ENCODE results near the gene ETNK2. TPM values are rescaled to one million over a fixed set of nuclear protein-coding genes. Genes with fewer than 3 reads are reported as not detected.

Gene ETNK2
- total RNA-seq, 2 donors from 2014 or later = 5.6 to 17.5 TPM

GRCh38 chr1:204180133-204180532 lies 28.3 kb upstream of the ETNK2 start:
- DNase-seq (ENCODE audit: low spot score) = no peak
- H3K9me3 ChIP-seq = no peaks in the 10 kb centered on the region
- TF ChIP-seq, protein P1, sequence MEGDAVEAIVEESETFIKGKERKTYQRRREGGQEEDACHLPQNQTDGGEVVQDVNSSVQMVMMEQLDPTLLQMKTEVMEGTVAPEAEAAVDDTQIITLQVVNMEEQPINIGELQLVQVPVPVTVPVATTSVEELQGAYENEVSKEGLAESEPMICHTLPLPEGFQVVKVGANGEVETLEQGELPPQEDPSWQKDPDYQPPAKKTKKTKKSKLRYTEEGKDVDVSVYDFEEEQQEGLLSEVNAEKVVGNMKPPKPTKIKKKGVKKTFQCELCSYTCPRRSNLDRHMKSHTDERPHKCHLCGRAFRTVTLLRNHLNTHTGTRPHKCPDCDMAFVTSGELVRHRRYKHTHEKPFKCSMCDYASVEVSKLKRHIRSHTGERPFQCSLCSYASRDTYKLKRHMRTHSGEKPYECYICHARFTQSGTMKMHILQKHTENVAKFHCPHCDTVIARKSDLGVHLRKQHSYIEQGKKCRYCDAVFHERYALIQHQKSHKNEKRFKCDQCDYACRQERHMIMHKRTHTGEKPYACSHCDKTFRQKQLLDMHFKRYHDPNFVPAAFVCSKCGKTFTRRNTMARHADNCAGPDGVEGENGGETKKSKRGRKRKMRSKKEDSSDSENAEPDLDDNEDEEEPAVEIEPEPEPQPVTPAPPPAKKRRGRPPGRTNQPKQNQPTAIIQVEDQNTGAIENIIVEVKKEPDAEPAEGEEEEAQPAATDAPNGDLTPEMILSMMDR (IDR thresholded peaks at IDR 0.05) = no peak
- no peaks in the 10 kb centered on the region for H3K4me1 ChIP-seq
- H3K27ac ChIP-seq = no peak overlapping the region
- no peak overlapping the region for H3K4me3 ChIP-seq
- no peaks in the 10 kb centered on the region for H3K36me3 ChIP-seq
- H3K27me3 ChIP-seq = no peaks in the 10 kb centered on the region

DNA sequence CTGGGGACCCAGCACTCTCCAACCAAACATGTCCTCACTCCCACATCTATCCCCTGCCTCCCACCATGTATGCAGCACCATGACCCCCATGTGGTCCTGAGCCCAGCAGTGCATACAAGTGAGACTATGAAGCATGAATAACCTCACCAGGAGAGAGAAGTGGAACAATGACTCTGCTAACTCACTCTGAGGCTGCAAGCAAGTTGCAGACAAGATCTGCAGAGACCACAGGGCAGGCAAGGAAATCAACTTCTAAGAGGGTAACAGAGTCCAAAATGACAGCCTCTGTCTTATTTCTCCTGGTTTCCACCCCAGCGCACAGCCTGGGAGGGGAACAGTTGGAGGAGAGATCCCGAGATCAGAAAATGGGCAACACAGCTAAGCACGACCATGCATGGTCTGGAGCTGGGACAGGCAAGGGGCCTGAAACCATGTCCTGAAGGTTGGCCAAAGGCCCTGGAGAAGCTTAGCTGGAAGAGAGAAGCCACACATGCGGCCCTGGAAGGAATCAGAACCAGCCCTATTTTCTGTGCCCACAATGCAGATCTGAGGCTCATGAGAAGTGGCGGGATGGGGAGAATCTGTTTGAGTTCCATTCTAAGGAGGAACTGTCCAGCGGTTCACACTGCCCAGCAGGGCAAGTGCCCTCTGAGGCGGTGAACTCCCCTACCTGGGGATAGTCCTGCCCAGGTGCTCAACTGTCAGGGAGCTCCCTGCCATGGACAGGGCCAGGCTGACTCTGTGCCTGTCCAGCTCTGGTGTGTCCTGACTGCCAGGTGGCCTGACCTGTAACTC lies 26.8 kb upstream of the ETNK2 start:
- no peaks in the 10 kb centered on the region for H3K27me3 ChIP-seq
- no peaks in the 10 kb centered on the region for H3K4me1 ChIP-seq
- H3K36me3 ChIP-seq = no peaks in the 10 kb centered on the region
- TF ChIP-seq, protein P1 (IDR thresholded peaks at IDR 0.05) = no peak
- no peaks in the 10 kb centered on the region for H3K9me3 ChIP-seq
- no peak for DNase-seq (ENCODE audit: low spot score)
- no peak overlapping the region for H3K27ac ChIP-seq
- no peak overlapping the region for H3K4me3 ChIP-seq

DNA sequence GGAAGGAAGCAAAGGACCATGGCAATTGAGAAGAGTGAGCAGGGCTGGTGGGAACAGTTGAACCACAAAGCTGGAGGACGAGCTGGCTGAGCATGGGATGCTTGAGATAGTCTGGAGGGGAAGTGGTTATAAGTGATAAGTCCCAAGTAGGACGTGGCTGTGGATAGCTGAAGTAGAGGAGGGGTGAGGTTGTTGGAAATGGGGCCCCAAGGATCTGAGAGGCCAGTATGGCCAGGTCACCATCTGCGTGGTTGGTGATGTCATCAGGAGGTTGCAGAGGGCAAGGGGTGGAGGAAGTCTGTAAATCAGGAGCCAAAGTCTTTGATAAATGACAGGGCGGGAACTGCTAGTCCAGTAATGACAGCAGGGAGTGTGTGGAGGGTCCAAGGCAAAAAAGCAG lies 25.3 kb upstream of the ETNK2 start:
- H3K9me3 ChIP-seq = no peaks in the 10 kb centered on the region
- no peak for DNase-seq (ENCODE audit: low spot score)
- H3K27me3 ChIP-seq = no peaks in the 10 kb centered on the region

GRCh38 chr1:204176049-204176448 lies 24.2 kb upstream of the ETNK2 start:
- peaks cover 0 to under 1% of the 10 kb centered on the region in 2 donors for H3K9me3 ChIP-seq
- no peak overlapping the region for H3K27ac ChIP-seq
- H3K36me3 ChIP-seq = no peaks in the 10 kb centered on the region
- DNase-seq (ENCODE audit: low spot score) = no peak
- H3K4me3 ChIP-seq = no peak overlapping the region
- H3K4me1 ChIP-seq = no peaks in the 10 kb centered on the region
- H3K27me3 ChIP-seq = no peaks in the 10 kb centered on the region
- TF ChIP-seq, protein P1 (IDR thresholded peaks at IDR 0.05) = no peak

More for the DNA sequence above, 25.3 kb upstream of the ETNK2 start:
- TF ChIP-seq, protein P1 (IDR thresholded peaks at IDR 0.05) = no peak
- Histone ChIP-seq H3K36me3 (no peaks in the 10 kb centered on the region), H3K4me1 (no peaks in the 10 kb centered on the region), H3K4me3 (no peak overlapping the region), H3K27ac (no peak overlapping the region)

GRCh38 chr1:204174958-204175357 lies 23.1 kb upstream of the ETNK2 start:
- no peak overlapping the region for H3K4me3 ChIP-seq
- H3K27ac ChIP-seq = no peak overlapping the region

More at GRCh38 chr1:204174958-204175357, 23.1 kb upstream of the ETNK2 start:
- peaks cover 0 to 11% of the 10 kb centered on the region in 2 donors for H3K9me3 ChIP-seq
- H3K4me1 ChIP-seq = no peaks in the 10 kb centered on the region
- H3K36me3 ChIP-seq = no peaks in the 10 kb centered on the region
- TF ChIP-seq, protein P1 (IDR thresholded peaks at IDR 0.05) = no peak
- no peaks in the 10 kb centered on the region for H3K27me3 ChIP-seq
- DNase-seq (ENCODE audit: low spot score) = no peak
